HG03135 (cell line): ENCODE data around the gene MDFIC2.
"Not testable (repeated sequence)": the region's sequence is repeated elsewhere in the genome, so short reads cannot be mapped to it uniquely, and the experiment has no call there.

Experiments
- ATAC-seq: cut with Tn5 transposase; IDR thresholded peaks from one replicate; pipeline ENCODE4 v1.9.1; 2021; ENCODE audit warnings: mild to moderate bottlenecking, moderate library complexity; ENCODE audit not compliant: unreplicated experiment

The MDFIC2 gene

DNA sequence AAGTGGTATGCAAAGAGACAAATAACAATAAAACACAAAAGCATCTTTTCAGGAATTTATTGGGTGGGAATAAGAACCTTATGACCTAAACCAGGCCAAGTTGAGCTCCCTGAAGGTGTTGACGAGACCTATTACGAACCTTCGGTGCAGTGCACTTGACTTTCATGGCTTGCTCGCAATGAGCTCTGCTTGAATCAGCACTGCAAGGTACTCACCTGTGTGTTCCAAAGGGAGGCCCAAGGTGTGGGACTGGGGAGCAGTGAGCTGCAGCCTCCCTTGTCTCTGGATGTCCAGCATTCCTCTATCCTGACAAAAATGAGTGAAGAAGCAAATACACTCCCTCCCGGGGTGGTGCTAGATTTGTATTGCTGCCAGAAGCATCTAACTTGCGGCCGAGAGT lies at the start of gene MDFIC2:
MDFIC2 (minus strand) TSS at position 303 of the 400 bp plus-strand sequence. CDS start 665 bp downstream, outside the sequence.
- ATAC-seq = no peak

DNA sequence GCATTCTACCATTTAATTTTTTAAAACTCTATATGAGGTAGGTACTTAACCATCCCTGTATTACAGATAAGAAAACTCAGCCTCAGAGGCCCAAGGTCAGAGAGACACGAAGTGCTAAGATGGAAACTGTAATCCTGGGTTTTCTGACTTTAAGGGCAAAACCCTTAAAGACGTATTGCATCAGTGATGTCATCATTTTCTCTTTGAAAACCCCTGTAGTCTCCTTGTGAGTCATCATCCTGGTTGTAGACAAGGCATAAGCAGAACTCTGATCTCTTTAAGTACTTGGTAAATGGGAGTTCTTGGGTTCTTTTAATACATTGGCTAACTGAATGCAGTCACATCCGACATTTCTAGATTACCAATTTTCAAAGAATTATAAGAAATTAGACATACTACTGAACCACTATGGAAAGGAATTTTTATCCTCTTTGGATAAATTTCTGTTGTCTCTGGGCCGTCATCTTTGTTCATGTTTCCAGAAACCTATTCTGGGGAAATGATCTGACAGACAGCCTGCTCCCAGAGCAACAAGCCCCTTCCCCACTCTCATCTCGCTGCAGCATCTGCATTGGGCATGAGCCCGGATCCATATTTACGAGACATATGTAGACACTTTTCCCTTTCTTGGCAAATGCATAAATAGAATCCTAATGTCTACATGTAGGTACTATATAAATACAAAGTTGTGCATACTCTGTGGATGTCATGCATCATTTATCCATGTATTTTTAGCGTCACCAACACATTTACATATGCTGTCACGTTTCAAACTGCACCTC lies 48.7 kb upstream of the MDFIC2 start:
- ATAC-seq = peak; percentile 76

DNA sequence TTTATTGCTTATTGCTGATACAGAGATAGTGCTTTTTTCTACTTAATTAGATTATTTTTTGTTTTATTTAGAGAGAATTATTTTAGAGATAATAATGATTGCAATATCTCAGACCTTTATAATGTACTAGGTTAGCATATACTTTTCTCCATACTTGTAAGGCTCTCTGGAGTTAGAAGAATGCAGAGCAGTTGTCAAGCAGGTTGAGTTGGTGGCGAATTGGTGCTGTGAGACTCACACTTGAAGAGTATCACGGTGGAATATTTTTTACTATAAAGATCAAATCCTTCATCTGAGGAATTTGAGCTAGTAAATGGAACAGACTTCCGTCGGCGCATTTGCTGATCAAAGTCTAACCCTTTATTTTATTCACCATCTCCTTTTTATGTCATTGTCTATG lies 47.3 kb upstream of the MDFIC2 start:
- ATAC-seq = no peak

DNA sequence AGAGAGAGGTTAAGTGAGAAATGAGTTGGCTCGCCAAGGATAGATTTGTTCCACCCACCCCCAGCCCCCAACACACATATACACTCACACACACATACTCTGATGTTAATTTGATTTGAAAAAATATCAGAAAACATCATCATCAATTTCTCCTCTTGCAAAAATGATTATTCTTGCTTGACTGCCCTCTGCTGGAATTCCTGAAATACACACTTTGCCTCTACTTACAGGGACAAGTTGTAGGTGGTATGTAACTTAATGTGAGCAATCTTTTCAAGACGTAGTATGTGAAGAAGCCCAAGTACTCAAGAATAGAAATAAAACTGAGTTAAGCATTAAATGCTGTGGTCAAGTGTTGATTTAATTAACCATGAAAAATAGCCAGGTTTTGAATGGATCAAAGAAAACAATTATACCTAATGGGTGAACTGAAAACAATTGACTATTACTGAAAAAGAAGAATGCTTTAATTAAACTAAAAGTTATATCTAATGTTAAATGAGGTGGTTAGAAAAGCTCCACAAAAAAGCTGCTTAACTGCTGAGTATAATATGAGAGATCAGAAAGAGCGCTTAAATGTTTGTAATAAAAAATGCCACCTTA lies 46.6 kb upstream of the MDFIC2 start:
- ATAC-seq = no peak

DNA sequence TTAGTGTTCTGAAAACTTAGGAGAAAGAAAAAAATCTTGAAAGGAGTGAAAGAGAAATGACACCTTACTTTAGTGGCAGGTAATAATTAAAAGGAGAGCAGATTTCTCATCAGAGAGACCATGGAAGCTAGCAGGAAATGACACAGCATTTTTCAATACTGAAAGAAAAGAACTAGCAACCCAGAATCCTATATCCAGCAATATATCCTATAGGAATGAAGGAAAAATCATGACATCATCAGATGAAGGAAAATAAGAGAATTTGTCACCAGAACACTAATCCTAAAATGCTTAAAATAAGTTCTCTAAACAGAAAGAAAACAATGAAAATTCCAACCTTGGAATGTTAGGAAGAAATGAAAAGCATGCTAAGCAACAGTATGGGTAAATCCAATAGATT lies 39.8 kb upstream of the MDFIC2 start:
- ATAC-seq = no peak

DNA sequence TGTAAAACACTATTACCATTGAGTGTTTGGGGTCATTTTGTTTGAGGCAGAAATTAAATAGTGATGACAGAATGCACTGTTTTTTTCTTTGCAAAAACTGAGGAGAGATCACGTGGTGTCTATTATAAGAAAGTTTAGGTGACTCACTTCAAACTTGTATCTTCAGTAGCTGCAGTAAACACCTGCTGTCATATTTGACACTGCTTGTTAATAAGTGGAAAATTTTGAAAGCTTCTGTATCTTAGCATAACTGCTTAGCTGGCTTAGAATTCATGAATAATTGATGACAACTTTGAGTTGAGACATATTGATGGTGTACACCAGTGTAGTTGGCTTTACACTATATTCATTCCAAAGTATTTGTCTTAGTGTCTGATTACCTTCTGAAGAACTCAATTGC lies 29.7 kb upstream of the MDFIC2 start:
- ATAC-seq = no peak

DNA sequence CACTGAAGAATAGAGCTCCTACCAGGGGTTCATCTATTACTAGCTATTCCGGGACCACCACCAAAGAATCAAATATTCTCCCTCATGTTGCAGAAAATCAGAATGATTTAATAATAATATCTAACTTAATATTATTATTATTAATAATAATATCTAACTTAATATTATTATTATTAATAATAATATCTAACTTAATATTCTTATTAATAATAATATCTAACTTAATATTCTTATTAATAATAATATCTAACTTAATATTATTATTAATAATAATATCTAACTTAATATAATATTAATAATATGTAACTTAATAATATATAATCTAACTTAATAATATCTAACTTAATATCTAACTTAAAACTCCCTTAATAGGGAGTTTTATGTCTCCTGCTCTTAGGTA lies 24.4 kb upstream of the MDFIC2 start:
- not testable (repeated sequence) for ATAC-seq

DNA sequence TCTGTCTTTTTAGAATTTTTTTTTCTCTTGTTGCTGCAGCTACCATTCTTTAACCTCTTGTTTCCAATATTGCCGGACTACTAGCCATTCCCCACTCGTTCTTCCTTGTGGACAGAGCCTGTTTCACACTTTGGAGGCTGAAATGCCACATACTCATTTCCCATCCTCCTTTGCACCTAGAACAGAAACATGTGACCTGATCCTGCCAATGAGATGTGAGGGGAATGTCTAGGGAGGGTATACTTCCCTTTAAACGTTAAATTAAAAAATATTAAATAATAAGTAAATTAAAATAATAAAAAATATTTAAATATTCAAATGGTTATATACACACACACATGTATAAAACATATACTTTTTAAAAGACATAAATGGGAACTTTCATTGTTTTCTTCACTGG lies 20.6 kb upstream of the MDFIC2 start:
- no peak for ATAC-seq

DNA sequence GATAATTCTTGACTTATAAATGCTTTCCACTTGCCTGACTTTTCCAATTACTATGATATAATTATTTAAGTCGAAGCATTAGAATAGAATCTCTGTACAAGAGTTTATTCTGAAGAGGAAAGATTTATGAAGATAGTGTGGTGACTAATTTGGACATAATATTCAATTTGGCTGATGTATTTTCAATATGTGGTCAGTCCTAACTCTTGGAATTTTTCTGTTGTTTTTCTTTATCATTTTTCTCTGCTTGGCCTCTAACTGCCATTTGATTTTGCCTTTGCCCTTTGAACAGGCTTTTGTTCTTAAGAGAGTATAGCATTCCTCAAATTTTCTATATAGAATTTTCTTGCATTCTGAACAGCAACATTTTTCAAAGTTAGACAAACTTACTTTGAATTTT lies 2.6 kb upstream of the MDFIC2 start:
- no peak for ATAC-seq

DNA sequence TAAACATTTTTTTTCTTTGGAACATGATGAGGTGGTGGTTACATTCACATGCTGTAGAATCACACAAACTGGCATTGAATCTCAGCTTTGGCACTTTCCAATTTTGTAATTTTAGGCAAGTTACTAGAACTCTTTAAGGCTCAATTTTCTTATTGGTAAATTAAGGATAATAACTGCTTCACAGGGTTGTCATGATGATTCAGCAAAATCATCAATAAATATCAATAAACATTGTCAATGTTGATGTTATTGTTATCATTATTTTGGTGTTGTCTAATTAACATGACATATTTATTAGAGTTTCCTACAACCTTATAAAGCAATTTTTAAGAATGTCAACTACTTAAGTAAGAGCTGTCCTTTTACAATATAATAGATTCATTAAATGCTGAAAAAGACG lies 1.6 kb downstream of the MDFIC2 start:
- no peak for ATAC-seq

DNA sequence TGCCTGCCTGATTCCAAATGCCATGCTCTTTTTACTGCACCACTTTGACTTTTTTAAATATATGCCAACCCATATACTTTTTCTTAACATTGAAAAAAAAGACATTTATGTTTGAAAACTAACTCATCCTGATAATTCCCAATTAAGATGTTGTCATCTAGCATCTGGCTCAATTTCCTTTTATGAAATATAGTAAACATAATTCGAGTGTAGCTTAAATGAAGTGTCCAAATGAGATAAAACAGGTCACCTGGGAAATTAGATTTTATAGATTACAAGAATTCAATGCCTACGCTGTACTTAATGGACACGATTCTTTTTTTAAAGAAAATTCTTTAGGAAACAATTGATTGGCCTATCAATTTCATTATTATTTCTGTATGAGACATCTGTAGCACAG lies 2.8 kb downstream of the MDFIC2 start:
- ATAC-seq = no peak

DNA sequence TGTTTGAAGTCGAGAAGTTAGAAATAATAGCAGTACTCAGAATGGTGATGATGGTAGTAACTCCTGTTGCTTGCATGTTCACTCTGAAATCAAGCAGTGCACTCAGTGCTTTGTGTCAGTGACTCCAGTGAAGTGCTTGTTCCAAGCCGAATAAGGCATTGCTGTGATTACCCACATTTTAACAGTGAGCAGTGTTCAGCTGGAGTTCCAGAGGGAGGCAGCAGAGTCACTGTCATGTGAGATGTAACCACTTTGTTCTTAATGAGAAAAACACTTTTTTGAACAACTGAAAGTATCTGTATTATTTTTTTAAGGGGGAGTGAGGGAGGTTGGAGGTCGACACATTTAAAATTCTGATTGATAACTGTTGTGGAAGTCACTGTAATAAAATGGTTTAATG lies 3.7 kb downstream of the MDFIC2 start:
- ATAC-seq = no peak

DNA sequence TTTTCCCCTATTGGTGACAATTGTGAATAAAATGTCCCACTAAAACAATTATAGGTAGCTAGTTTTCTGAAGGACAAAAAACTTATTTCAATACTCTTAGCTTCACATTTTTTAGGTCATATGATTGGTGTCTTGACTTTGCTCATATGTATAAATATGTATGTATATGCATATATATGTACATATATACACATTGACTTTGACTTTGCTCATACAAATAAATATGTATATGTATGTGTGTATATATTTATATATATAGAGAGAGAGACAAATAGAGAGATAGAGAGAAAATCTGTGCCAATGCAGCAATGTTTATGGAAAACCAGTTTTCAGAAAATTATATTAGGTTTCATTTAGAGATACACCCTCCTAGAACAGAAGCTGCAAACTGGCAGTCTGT lies 5.7 kb downstream of the MDFIC2 start:
- ATAC-seq = no peak

DNA sequence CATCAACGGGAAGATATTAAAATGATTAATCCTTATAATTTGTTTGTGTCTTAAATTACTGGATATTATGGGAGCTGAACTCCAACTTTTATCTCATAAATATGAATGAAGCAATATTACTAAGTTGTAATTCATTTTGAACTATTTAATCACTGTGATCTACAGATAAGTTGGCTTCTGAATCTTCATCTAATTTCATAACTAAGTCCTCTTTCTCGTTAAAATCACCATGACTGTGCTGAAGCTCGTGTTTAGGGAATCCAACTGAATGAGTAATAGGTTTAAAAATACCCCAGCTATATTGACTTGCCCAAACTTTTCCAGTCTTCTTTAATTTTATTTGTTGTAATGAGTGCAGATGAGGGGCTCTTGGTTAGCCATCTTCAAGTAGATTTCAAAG lies 14.1 kb downstream of the MDFIC2 start:
- ATAC-seq = no peak

DNA sequence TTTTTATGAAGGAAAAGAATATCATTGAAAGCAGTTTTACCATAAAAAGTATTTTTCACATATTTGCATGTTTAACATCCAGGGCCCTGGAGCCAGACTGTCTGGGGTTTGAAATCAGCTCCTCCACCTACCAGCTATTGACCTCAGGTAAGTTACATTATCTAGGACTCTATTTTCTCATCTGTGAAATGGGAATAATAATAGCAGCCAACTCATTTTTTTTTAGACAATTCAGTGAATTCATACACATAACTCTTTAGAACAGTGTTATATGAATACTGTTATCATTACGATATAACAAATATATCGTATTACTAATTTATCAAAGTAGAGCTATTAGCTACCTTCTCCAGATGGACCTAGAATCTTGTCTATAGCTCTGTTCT lies 21.3 kb downstream of the MDFIC2 start:
- ATAC-seq = no peak

DNA sequence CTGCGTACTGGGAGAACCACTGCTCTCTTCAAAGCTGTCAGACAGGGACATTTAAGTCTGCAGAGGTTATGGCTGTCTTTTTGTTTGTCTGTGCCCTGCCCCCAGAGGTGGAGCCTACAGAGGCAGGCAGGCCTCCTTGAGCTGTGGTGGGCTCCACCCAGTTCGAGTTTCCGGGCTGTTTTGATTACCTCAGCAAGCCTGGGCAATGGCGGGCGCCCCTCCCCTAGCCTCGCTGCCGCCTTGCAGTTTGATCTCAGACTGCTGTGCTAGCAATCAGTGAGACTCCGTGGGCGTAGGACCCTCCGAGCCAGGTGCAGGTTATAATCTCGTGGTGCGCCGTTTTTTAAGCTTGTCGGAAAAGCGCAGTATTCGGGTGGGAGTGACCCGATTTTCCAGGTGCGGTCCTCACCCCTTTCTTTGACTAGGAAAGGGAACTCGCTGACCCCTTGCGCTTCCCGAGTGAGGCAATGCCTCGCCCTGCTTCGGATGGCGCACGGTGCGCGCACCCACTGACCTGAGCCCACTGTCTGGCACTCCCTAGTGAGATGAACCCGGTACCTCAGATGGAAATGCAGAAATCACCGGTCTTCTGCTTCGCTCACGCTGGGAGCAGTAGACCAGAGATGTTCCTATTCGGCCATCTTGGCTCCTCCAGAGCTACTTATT lies 21.9 kb downstream of the MDFIC2 start:
- ATAC-seq = not testable (repeated sequence)

DNA sequence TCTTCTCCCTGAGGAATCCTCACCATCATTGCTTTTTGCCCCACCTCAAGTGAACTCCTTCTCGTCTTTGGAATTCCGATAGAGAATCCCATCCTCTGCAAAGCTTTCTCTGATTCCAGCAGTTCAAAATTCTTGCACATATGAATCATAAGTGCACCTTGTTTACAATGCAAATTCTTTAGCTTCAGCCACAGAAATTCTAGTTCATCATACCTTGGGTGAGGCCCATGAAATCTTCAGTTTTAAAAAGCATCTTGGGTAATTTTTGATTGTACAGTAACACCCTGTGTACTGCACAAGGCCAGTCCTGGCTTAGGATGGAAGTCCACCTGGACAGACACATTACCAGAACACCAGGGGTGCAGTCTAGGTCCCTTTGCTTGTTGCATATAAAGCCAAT lies 30.8 kb downstream of the MDFIC2 start:
- no peak for ATAC-seq

DNA sequence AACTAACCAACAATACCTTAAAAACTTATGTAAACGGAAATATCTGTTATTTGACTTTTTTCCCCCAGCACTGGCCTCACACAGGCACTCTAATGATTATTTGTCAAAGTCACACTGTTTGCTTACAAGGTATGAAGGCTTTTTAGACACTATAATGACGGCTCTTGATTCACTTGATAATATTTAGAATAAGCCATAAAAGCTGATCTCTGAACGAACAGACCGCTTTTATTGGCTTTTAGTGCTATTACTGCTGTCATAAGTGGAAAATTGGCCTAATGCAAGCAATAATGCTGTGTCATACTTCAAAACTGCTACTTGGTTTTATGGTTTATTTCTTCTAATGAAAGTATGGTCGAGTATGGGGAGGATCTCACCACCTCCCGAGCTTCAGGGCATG lies 35.1 kb downstream of the MDFIC2 start:
- ATAC-seq = no peak

DNA sequence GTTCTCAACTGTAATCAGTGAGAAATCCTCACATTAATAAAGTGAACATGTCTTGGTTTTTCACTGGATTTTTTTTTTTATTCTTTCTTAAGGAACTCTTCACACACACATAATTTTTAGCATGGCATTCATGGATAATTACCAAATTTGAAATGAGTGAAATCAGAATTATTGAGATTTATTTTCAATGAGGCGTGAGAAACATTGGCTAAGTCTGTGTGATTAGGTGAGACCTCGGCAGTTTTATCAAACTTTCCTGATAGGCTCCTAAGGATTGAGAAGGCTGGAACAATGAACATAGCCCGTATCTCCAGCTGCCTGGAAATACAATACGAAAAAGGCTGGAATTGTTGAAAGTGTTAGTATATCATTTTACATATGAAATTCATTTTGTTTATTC lies 35.5 kb downstream of the MDFIC2 start:
- no peak for ATAC-seq

DNA sequence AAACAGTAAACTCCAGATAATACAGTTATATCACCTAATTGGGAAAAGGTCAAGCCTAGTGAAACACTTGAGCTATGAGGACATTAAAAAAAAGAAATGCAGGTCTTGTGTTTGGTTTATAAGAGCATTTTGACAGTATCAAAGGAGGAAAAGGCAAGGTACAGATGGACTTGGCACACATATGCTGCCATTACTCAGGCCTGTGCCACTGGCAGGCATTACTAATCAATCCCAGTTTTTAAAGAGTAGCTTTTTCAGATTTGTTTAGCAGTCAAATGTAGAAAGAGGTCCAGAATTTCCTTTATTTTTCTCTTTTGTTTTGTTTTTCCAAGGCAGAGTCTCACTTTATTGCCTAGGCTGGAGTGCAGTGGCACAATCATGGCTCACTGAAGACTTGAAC lies 38.9 kb downstream of the MDFIC2 start:
- no peak for ATAC-seq

DNA sequence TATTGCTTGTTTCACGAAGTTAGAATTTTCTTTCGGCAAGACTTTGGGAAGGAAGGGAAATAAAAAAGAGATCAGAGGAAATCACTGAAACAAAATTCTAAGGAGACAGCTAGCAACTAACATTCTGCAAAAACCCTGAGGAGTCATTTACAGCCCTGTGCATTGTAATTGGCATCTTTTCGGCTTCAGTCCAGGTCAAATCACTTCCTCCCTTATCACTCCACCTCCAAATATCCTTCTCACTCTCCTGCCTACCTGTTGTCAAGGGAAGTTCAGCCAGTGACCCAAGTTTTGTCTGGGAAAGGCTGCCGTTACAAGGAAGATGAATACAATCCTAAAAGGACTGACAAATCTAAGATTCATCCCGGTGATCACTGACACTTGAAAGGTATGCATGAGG lies 39.6 kb downstream of the MDFIC2 start:
- ATAC-seq = no peak

DNA sequence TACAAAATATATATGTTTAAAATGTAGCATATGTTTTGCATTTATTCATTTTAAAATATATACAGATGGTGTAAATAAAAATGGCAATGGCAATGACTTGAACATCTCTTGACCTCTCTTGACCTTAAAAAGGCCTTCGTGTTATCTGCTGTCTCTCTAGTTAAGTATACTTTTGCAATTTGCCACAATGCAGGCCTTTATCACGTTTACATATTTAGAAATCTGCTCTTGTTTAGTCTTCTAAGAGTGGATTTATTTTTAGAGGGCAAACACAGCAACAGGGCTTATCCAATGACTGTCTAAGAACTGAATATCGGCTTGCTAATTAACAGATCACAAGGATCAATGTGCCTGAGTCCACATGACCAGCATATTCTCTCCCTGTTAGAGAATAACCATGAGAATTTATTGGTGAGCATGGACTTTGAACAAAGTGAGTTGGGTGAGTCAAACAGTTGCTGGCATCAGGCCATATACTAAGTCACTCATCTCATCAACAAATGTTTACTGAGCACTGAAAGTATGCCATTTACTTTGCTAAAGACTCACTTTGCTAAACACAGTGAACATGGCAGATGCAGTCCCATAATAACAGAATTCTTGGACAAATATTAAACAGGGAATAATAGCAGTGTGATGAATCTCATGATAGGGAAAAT lies 48.2 kb downstream of the MDFIC2 start:
- no peak for ATAC-seq
